ENCODE results near the gene YBEY. TPM values are rescaled to one million over a fixed set of nuclear protein-coding genes. Genes with fewer than 3 reads are reported as not detected.

The YBEY gene
- total and polyA plus RNA-seq, 2 donors = 17.2 to 27.8 TPM

DNA sequence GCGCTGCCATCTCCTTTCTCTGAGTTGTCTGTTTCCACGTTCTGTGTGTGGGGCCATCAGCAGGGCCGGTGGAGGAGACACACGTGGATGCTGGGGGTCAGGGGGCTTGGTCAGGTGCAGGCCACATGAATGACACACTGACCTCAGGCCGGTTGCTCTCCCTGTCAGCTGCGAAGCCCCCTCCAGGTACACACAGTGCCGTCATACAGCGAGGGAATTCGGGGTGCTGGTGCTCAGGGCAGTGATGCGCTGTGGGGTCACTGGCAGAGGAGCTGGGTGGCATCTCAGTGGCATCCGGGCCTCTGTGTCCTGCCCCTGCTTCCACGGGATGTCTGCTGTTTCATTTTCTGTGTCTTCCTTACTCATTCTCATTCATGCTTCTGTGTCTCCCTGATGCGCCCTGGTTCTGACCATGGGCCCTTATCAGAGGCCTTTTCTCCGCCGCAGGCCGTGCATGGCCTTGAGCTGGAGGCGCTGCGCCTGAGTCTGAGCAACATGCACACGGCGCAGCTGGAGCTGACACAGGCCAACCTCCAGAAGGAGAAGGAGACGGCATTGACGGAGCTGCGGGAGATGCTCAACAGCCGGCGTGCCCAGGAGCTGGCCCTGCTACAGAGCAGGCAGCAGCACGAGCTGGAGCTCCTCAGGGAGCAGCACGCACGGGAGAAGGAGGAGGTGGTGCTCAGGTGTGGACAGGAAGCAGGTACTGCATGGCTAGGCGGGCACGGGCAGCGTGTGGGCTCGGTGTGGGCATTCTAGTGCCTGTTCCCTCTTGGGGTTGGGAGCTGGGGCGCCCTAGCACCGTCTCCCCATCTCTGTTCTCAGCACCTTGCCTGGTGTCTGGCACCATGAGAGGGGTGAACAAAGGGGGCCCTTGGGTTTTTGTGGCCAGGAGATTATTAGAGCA is 60.4 kb downstream of the YBEY start:
- no peaks in the 10 kb centered on the region for H3K9me3 ChIP-seq (ENCODE audit: control insufficient read depth in 2 of 2, insufficient read depth in 1 of 2, low read length in 1 of 2)
- H3K4me1 ChIP-seq (ENCODE audit: control insufficient read depth in 2 of 2, insufficient read depth in 2 of 2, low read length in 2 of 2) = no peaks in the 10 kb centered on the region
- no peak overlapping the region for H3K4me3 ChIP-seq (ENCODE audit: low read length in 2 of 2)
- no peaks in the 10 kb centered on the region for H3K27me3 ChIP-seq (ENCODE audit: control insufficient read depth in 2 of 2, insufficient read depth in 1 of 2, low read length in 1 of 2)
- no peak for DNase-seq (ENCODE audit: low read depth in 6 of 9, low spot score in 9 of 9)
- no peak overlapping the region for H3K27ac ChIP-seq (ENCODE audit: low read depth in 1 of 2, low read length in 1 of 2)
- WGBS = 99% methylated on average over 34 of the region's 34 CpGs
- peaks cover 62 to 68% of the 10 kb centered on the region in 2 donors for H3K36me3 ChIP-seq (ENCODE audit: control insufficient read depth in 2 of 2, insufficient read depth in 2 of 2, low read length in 1 of 2)

DNA sequence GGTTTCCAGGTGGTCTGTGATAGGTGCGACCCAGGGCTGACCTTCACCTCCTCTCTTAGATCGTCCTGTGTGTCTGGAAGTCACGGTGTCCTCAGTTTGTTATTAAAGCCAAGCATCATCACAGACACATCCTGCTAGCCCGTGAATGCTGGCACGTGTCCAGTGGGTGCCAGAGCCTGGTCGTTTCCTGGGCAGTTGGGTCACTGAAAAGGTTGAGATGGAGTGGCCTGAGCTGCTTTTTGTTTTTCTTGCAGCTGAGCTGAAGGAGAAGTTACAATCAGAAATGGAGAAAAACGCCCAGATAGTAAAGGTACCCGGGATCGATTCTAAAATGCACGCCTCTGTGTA is 61.0 kb downstream of the YBEY start:
- DNase-seq (ENCODE audit: low read depth in 6 of 9, low spot score in 9 of 9) = no peak
- H3K4me1 ChIP-seq (ENCODE audit: control insufficient read depth in 2 of 2, insufficient read depth in 2 of 2, low read length in 2 of 2) = no peaks in the 10 kb centered on the region
- H3K9me3 ChIP-seq (ENCODE audit: control insufficient read depth in 2 of 2, insufficient read depth in 1 of 2, low read length in 1 of 2) = no peaks in the 10 kb centered on the region
- H3K27me3 ChIP-seq (ENCODE audit: control insufficient read depth in 2 of 2, insufficient read depth in 1 of 2, low read length in 1 of 2) = no peaks in the 10 kb centered on the region
- WGBS = 94% methylated on average over 10 of the region's 10 CpGs
- H3K27ac ChIP-seq (ENCODE audit: low read depth in 1 of 2, low read length in 1 of 2) = no peak overlapping the region
- peaks cover 68 to 74% of the 10 kb centered on the region in 2 donors for H3K36me3 ChIP-seq (ENCODE audit: control insufficient read depth in 2 of 2, insufficient read depth in 2 of 2, low read length in 1 of 2)
- H3K4me3 ChIP-seq (ENCODE audit: low read length in 2 of 2) = no peak overlapping the region

Other genes starting within 250 kb of the YBEY start
- 55.2 TPM for gene COL6A2, start 188.2 kb upstream of the YBEY start, total RNA-seq
- 182 TPM for gene COL6A2, start 188.2 kb upstream of the YBEY start, polyA plus RNA-seq
- 0.09 TPM for gene FTCD, start 130.8 kb upstream of the YBEY start, total RNA-seq
- 1.6 TPM for gene FTCD, start 130.8 kb upstream of the YBEY start, polyA plus RNA-seq
- gene SPATC1L, start 101.9 kb upstream of the YBEY start, total RNA-seq = 4.8 TPM
- gene SPATC1L, start 101.9 kb upstream of the YBEY start, polyA plus RNA-seq = 9.6 TPM
- 15.4 TPM for gene LSS, start 57.6 kb upstream of the YBEY start, total RNA-seq
- 14.9 TPM for gene LSS, start 57.6 kb upstream of the YBEY start, polyA plus RNA-seq
- 38.1 TPM for gene MCM3AP, start 731 bp upstream of the YBEY start, total RNA-seq
- gene MCM3AP, start 731 bp upstream of the YBEY start, polyA plus RNA-seq = 80.4 TPM
- gene C21orf58, start 37.5 kb downstream of the YBEY start, total RNA-seq = 7.3 TPM
- 3.4 TPM for gene C21orf58, start 37.5 kb downstream of the YBEY start, polyA plus RNA-seq
- 20.7 TPM for gene PCNT, start 37.8 kb downstream of the YBEY start, total RNA-seq
- gene PCNT, start 37.8 kb downstream of the YBEY start, polyA plus RNA-seq = 16.7 TPM
- 11.9 TPM for gene DIP2A, start 172.5 kb downstream of the YBEY start, total RNA-seq
- 53.1 TPM for gene DIP2A, start 172.5 kb downstream of the YBEY start, polyA plus RNA-seq